ENCODE data around the gene KRT82.

KRT82 gene

GRCh38 chr12:52358575-52359350 lies 47.4 kb downstream of the KRT82 start:
- H3K27ac ChIP-seq, result no peak overlapping the region
- TF ChIP-seq CTCF (IDR thresholded peaks at IDR 0.05) (no peak), ZFX (IDR thresholded peaks at IDR 0.05; ENCODE audit: borderline replicate concordance) (no peak)

- TF ChIP-seq CTCF (IDR thresholded peaks at IDR 0.05) (no peak), ZFX (IDR thresholded peaks at IDR 0.05; ENCODE audit: borderline replicate concordance) (no peak)
- no peak overlapping the region for H3K27ac ChIP-seq
Observed at GRCh38 chr12:52356762-52357580, 49.2 kb downstream of the KRT82 start.

GRCh38 chr12:52356031-52356761 lies 49.9 kb downstream of the KRT82 start:
- TF ChIP-seq CTCF (IDR thresholded peaks at IDR 0.05), result no peak
- no peak for TF ChIP-seq ZFX (IDR thresholded peaks at IDR 0.05; ENCODE audit: borderline replicate concordance)
- no peak overlapping the region for H3K27ac ChIP-seq

GRCh38 chr12:52355176-52355575 lies 51.0 kb downstream of the KRT82 start:
- no peak for TF ChIP-seq CTCF (IDR thresholded peaks at IDR 0.05)
- no peak for TF ChIP-seq ZFX (IDR thresholded peaks at IDR 0.05; ENCODE audit: borderline replicate concordance)
- H3K27ac ChIP-seq, result no peak overlapping the region

GRCh38 chr12:52354200-52354599 lies 51.9 kb downstream of the KRT82 start:
- no peak for TF ChIP-seq ZFX (IDR thresholded peaks at IDR 0.05; ENCODE audit: borderline replicate concordance)
- TF ChIP-seq CTCF (IDR thresholded peaks at IDR 0.05), result no peak
- H3K27ac ChIP-seq, result no peak overlapping the region

- no peak for TF ChIP-seq CTCF (IDR thresholded peaks at IDR 0.05)
- TF ChIP-seq ZFX (IDR thresholded peaks at IDR 0.05; ENCODE audit: borderline replicate concordance), result no peak
- no peak overlapping the region for H3K27ac ChIP-seq
Observed at GRCh38 chr12:52353766-52354165, 52.4 kb downstream of the KRT82 start.

Data from 22Rv1 (cell line).